HEK293 (cell line): ENCODE results near the gene LRRC30.

Source experiments
- CTCF ChIP-seq: fragments of 450-650 bp; formaldehyde crosslinking; IDR thresholded peaks from 2 replicates; pipeline ENCODE4 v1.5.1; 2016; ENCODE audit warnings: missing biosample characterization, missing genetic modification characterization
- REPIN1 ChIP-seq: fragments of 450-650 bp; formaldehyde crosslinking; IDR thresholded peaks from 2 replicates; pipeline ENCODE4 v1.5.1; 2017; ENCODE audit warnings: missing biosample characterization, missing genetic modification characterization, low read depth
- REST ChIP-seq: fragments of 450-650 bp; formaldehyde crosslinking; IDR thresholded peaks from 2 replicates; pipeline ENCODE4 v1.5.1; 2016; ENCODE audit warnings: missing biosample characterization, missing genetic modification characterization
- YY2 ChIP-seq: fragments of 450-650 bp; formaldehyde crosslinking; IDR thresholded peaks from 2 replicates; pipeline ENCODE4 v1.5.1; 2016; ENCODE audit warnings: missing biosample characterization, missing genetic modification characterization
- ZBTB1 ChIP-seq: fragments of 450-650 bp; formaldehyde crosslinking; IDR thresholded peaks from 2 replicates; pipeline ENCODE4 v1.5.1; 2016; ENCODE audit warnings: missing biosample characterization, missing genetic modification characterization
- ZBTB21 ChIP-seq: fragments of 450-650 bp; formaldehyde crosslinking; IDR thresholded peaks from 2 replicates; pipeline ENCODE4 v1.5.1; 2017; ENCODE audit warnings: missing biosample characterization, missing genetic modification characterization
- ZNF121 ChIP-seq: fragments of 450-650 bp; formaldehyde crosslinking; IDR thresholded peaks from 2 replicates; pipeline ENCODE4 v1.5.1; 2016; ENCODE audit warnings: missing biosample characterization, missing genetic modification characterization
- ZNF23 ChIP-seq: fragments of 450-650 bp; formaldehyde crosslinking; IDR thresholded peaks from 2 replicates; pipeline ENCODE4 v1.5.1; 2016; ENCODE audit warnings: missing biosample characterization, missing genetic modification characterization, borderline replicate concordance
- ZNF24 ChIP-seq: fragments of 450-650 bp; formaldehyde crosslinking; IDR thresholded peaks from 2 replicates; pipeline ENCODE4 v1.5.1; 2016; ENCODE audit warnings: missing biosample characterization, missing genetic modification characterization
- ZNF292 ChIP-seq: fragments of 450-650 bp; formaldehyde crosslinking; IDR thresholded peaks from 2 replicates; pipeline ENCODE4 v1.5.1; 2016; ENCODE audit warnings: low read depth, missing biosample characterization, missing genetic modification characterization, borderline replicate concordance
- ZNF324 ChIP-seq: fragments of 450-650 bp; formaldehyde crosslinking; IDR thresholded peaks from 2 replicates; pipeline ENCODE4 v1.5.1; 2016; ENCODE audit warnings: missing biosample characterization, missing genetic modification characterization
- ZNF621 ChIP-seq: fragments of 450-650 bp; formaldehyde crosslinking; IDR thresholded peaks from 2 replicates; pipeline ENCODE4 v1.5.1; 2017; ENCODE audit warnings: missing biosample characterization, missing genetic modification characterization
- ZNF629 ChIP-seq: fragments of 450-650 bp; formaldehyde crosslinking; IDR thresholded peaks from 2 replicates; pipeline ENCODE4 v1.5.1; 2017; ENCODE audit warnings: missing biosample characterization, missing genetic modification characterization
- TF ChIP-seq, protein P1 (sequence below): fragments of 450-650 bp; formaldehyde crosslinking; IDR thresholded peaks from 2 replicates; pipeline ENCODE4 v1.5.1; 2017; ENCODE audit warnings: missing biosample characterization, mild to moderate bottlenecking, missing genetic modification characterization, moderate library complexity

GRCh38 chr18:7281579-7281978 lies 50.7 kb downstream of the LRRC30 start:
- TF ChIP-seq ZNF621 (no peak), ZNF292 (tag by site-specific recombination) (no peak), CTCF (tag by site-specific recombination) (no peak), ZNF121 (tag by site-specific recombination) (no peak), REST (no peak), REPIN1 (no peak), ZNF324 (no peak), ZBTB1 (tag by site-specific recombination) (no peak), ZNF23 (tag by site-specific recombination) (no peak), ZNF24 (tag by site-specific recombination) (no peak), YY2 (tag by site-specific recombination) (no peak), ZBTB21 (tag by site-specific recombination) (no peak), ZNF629 (tag by site-specific recombination) (no peak)
- TF ChIP-seq, protein P1, sequence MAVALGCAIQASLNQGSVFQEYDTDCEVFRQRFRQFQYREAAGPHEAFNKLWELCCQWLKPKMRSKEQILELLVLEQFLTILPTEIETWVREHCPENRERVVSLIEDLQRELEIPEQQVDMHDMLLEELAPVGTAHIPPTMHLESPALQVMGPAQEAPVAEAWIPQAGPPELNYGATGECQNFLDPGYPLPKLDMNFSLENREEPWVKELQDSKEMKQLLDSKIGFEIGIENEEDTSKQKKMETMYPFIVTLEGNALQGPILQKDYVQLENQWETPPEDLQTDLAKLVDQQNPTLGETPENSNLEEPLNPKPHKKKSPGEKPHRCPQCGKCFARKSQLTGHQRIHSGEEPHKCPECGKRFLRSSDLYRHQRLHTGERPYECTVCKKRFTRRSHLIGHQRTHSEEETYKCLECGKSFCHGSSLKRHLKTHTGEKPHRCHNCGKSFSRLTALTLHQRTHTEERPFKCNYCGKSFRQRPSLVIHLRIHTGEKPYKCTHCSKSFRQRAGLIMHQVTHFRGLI (tag by site-specific recombination) = no peak
